OCI-M2 (cell line): Measurements from ENCODE around the gene MMAB.

Experiments
- DNase-seq: peaks from one replicate; lab custom pipeline; 2025; ENCODE audit not compliant: unreplicated experiment; lab: John Stamatoyannopoulos, UW

Gene MMAB

DNA sequence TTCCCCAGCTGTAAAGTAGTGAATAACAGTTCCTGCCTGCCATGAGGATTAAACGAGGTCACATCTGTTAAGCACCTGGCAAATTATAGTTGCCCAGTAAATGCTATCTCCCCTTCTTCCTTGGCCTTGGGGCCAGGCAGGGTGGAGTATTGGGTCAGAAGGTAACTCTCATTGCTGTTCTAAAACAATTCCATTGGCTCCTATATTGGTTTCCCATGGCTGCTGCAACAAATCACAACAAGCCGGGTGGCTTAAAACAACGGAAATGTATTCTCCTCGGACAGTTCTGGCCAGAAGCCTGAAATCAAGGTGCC lies 31.9 kb downstream of the MMAB start:
- DNase-seq, result no peak

GRCh38 chr12:109540526-109541412 lies 32.5 kb downstream of the MMAB start:
- DNase-seq, result no peak

DNA sequence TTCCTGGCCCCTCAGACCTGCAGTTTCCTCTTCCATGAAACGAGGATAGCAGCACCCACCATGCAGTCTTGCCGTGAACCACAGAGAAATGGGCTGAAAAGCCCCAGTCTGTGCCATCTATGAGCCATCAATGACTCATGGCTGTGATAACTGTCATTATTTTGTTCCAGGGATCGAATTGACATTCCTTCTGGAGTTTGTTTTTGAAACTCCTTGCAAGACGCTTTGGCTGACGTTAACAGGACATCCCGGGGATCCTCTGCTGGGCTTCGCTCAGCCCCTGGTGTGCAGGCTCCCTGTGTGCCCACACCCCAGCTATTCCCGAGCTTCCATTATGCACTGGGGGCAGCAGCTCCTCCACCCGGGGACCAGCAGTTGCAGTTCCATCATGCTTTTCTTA lies 33.8 kb downstream of the MMAB start:
- DNase-seq, result no peak

DNA sequence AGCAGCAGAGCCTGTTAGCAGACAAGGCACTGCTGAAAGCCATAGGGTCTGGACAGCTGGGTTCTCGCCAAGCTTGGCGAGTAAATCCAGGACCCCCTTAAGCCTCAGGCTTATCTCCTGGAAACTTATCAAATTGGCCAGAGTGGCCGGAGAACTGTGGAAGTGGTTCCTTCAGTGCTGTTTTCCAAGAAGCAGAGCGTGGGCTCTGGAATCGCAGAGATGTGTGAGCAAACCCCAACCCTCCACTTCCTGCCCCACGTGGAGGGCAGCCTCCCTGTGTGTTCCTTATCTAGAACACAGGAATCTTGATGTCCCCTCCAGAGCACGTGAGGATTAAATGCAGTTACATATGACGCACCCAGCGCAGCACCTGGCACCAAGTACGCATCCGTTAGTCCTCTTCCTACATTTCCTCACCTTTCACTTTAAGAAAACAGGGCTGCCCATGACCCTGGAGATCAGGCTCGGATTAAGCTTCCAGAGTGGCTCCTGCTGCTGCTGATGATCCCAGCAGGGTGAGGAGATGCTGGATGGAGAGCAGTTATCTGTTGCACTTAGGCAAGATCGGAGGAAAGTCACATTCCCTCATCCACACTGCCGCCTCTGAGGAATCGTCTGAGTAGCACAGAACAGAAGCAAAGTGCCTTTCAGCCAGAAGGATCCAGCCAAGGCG lies 35.0 kb downstream of the MMAB start:
- no peak for DNase-seq

- DNase-seq, result no peak
Measured at GRCh38 chr12:109537136-109537535, 36.2 kb downstream of the MMAB start.

- no peak for DNase-seq
Measured at GRCh38 chr12:109535863-109536250, 37.4 kb downstream of the MMAB start.

- DNase-seq, result no peak
Measured at GRCh38 chr12:109535231-109535862, 38.0 kb downstream of the MMAB start.

DNA sequence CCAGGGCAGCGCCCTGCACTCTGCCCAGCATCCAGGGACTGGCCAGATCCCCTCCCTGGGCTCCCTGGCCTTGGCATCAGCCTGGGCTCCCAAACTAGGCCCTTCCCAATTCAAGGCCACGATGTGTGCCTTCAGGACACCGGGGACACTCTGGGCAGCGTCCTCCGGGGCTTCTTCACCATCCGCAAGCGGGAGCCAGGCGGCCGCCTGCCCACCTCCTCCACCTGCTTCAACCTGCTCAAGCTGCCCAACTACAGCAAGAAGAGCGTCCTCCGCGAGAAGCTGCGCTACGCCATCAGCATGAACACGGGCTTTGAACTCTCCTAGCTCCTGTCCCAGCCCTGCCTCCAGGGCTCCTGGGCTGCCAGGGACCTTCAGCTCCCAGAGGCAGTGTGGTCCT lies 38.8 kb downstream of the MMAB start:
- no peak for DNase-seq

GRCh38 chr12:109533487-109533740 lies 39.9 kb downstream of the MMAB start:
- DNase-seq, result no peak

GRCh38 chr12:109532721-109533486 lies 40.4 kb downstream of the MMAB start:
- DNase-seq, result no peak

- no peak for DNase-seq
Measured at GRCh38 chr12:109531411-109531810, 41.9 kb downstream of the MMAB start.

DNA sequence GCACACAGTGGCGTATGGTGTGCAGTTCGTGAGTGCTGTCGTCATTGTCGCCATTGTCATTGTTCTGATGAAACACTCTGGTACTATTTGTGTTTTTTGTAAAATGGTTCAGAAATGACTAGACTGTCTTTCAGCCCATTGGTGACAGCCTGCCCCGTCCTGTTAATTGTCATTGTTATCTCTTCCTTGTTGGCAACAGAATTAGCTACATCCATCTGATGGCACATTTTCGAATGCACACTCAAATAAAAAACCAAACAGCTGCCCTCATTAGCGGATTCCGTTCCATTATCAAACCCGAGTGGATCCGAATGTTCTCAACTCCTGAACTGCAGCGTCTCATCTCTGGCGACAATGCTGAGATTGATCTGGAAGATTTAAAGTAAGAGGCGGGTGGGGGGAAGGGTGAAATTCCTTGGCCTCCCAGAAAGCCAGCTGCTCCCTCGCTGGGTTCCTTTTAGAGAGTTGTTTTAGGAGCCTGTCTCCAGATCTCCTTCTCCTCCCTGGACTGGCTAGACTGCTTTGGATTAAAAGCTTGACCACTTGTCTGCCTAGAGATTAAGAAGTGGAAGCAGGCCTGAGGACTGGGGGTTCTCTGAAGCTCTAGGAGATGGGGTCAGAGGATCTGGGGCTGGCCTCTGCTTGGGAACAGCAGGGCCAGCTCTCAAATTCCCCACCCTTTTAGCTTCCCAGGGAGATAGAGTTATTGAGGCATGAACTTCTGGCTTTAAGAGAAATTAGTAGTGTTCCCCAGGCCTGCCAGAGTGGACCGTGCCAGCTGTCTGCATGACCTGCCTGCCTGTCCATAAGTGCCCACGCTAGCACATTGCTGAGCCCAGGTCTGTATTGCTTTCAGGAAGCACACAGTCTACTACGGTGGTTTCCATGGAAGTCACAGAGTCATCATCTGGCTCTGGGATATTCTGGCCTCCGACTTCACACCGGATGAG lies 43.3 kb downstream of the MMAB start:
- no peak for DNase-seq

GRCh38 chr12:109527489-109528123 lies 45.7 kb downstream of the MMAB start:
- DNase-seq, result no peak

DNA sequence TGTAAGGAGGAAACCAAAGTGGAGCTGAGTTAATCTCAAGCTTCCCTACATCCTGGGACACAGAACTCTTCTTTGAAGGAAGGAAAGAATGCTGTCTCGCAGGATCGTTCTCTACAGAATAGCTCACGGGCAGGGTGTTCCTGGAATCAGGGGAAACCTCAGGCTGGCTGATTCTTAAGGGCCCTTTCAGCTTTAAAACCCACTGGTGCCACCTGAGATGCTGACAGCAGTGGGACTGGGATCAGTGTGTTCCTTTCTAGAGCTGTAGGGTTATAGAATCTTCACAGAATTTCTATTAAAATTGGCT lies 48.1 kb downstream of the MMAB start:
- DNase-seq, result no peak

DNA sequence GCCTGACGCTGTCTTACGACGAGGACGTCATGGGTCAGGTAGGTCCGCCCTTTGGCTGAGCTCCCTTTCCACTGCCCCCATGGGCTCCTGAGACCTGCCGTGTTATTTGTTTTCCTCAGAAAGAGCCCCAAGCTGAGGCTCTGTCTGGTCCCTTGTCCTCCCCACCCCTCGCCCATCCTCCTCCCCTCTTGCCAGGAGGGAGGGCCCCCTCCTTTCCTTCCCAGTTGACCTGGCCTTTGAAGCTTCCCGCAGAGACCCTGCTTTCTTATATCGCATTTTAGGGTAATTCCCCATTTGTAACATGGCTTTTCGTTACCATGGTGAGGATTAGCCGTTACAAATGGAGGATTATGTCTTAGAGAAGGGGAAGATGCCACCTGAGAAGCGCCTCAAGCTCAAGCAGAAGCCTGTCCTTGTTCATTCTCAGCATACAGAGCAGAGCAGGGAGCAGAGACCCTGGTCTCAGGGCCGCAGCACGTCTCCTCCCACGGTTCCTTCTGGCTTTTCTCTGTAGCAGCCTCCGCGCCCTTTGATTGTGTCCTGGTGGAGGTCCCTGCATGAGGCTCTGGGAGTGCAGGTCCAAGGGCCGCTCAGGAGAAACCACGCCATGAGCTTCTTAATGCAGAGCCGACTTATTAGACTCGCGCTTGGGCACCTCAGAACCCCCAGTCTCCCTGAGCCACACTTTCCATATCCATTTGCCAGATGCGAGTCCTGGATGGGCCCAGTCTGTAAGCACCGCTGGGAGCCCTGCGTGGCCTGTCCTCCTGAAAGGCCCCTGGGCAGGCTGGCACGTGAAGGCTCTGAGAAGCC lies 48.6 kb downstream of the MMAB start:
- no peak for DNase-seq

DNA sequence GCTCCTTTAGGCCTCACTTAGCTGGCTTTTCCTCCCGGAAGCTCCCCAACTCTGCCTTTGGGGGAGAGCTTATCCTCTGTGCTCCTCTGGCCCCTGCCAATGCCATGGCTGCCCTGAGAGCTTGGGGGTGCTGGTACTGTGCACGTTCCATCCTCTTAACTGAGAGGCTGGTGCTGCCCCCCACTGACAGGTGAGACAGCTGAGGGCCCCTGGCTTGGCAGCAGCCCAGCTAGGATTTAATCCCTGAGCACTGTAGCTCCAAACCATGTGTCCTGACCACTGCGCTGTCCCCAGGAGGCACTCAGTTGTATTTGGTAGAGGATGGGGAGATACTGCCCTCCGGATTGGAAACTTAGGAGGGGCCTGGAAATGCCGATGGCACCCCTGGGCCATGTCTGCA lies 49.8 kb downstream of the MMAB start:
- no peak for DNase-seq

DNA sequence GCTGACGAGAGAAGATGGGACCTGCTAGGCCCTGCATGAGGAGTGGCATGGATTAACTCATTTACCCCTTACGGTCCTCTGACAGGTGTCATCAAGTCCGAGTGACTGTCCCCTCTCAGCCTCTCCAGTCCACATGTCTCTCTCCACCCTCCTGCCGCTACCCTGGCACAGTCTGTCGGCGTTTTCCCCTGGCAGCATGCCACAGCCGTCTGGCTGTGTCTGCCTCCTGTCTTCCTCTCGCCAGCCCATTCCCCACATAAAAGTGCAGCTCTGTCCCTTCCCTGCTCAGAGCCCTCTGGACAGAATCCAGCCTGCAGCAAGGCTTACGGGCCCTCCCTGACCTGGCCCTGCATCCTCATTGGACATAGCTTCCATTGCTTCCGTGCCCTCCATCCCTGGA lies 50.2 kb downstream of the MMAB start:
- no peak for DNase-seq

GRCh38 chr12:109521831-109522230 lies 51.5 kb downstream of the MMAB start:
- no peak for DNase-seq

GRCh38 chr12:109519787-109520186 lies 53.5 kb downstream of the MMAB start:
- DNase-seq, result no peak
